Measurements from ENCODE around the gene TNFRSF12A.

DNA sequence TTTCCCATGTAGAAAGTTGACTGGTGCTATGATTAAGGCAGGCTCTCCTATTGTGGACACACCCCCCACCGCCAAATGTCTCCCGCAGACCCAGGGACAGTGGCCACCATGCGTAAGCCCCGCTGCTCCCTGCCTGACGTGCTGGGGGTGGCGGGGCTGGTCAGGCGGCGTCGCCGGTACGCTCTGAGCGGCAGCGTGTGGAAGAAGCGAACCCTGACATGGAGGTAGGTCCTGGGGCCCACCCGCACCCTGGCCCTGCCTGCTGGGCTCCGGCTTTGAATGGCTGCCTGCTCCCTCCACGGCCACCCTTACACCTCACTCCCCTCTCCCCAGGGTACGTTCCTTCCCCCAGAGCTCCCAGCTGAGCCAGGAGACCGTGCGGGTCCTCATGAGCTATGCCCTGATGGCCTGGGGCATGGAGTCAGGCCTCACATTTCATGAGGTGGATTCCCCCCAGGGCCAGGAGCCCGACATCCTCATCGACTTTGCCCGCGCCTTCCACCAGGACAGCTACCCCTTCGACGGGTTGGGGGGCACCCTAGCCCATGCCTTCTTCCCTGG lies 29.8 kb downstream of the TNFRSF12A start:
- TF ChIP-seq, protein P1, sequence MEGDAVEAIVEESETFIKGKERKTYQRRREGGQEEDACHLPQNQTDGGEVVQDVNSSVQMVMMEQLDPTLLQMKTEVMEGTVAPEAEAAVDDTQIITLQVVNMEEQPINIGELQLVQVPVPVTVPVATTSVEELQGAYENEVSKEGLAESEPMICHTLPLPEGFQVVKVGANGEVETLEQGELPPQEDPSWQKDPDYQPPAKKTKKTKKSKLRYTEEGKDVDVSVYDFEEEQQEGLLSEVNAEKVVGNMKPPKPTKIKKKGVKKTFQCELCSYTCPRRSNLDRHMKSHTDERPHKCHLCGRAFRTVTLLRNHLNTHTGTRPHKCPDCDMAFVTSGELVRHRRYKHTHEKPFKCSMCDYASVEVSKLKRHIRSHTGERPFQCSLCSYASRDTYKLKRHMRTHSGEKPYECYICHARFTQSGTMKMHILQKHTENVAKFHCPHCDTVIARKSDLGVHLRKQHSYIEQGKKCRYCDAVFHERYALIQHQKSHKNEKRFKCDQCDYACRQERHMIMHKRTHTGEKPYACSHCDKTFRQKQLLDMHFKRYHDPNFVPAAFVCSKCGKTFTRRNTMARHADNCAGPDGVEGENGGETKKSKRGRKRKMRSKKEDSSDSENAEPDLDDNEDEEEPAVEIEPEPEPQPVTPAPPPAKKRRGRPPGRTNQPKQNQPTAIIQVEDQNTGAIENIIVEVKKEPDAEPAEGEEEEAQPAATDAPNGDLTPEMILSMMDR (optimal IDR thresholded peaks at IDR 0.05 in 1 of 3, IDR thresholded peaks at IDR 0.05 in 1 of 3, conservative IDR thresholded peaks at IDR 0.05 in 1 of 3; ENCODE audit: extremely low read depth in 1 of 3, insufficient read depth in 2 of 3, low read length in 3 of 3): no peak
- TF ChIP-seq EZH2 (IDR thresholded peaks at IDR 0.05; ENCODE audit: low read length): no peak
